HCT116 (cell line): ENCODE measurements around the gene PRKD2. TPM values are rescaled to one million over a fixed set of nuclear protein-coding genes. Genes with fewer than 3 reads are reported as not detected.

Source experiments
- ATAC-seq: fragments of 200-7000 bp; cut with Tn5 transposase; 2 replicates; pipeline ENCODE4 v1.9.1; 2020; ENCODE audit warnings: mild to moderate bottlenecking, moderate library complexity
- BruUV-seq: library from RNA; stranded (reverse); fragments of 400-500 nt; replicated peaks from 2 replicates; lab custom pipeline; 2021; lab: Mats Ljungman, UMichigan
- CTCF ChIA-PET: fragments of 300-600 bp; sonication (Branson Sonifier 250); formaldehyde crosslinking; loops from one replicate; lab custom pipeline; 2021; ENCODE audit warnings: antibody characterized with exemption; lab: Charles Lee
- POLR2A ChIA-PET: fragments of 300-600, 350-600 bp; sonication (Branson Sonifier 250); formaldehyde crosslinking; loops from one replicate; lab custom pipeline; 2021; ENCODE audit warnings: antibody characterized with exemption; lab: Charles Lee
- RAD21 ChIA-PET, 2 experiments: fragments of 300-600 bp; sonication (Branson Sonifier 250); formaldehyde crosslinking; loops; one replicate each; lab custom pipeline; 2023; ENCODE audit warnings: low total read pairs in 2 of 2; ENCODE audit not compliant: uncharacterized antibody in 2 of 2, unreplicated experiment in 2 of 2, low non-redundant PET in 1 of 2; lab: Charles Lee
- DNase-seq: peaks from one replicate; pipeline ENCODE4 v3.0.0-alpha.2; 2010; ENCODE audit warnings: low read depth, low spot score
- H2AFZ ChIP-seq: fragments of 200-600 bp; shearing (Covaris generic), sonication (generic); 2 replicates; pipeline ENCODE4 v1.6.1; 2017; ENCODE audit warnings: low read depth, mixed run types, mixed read lengths, antibody characterized with exemption, low read length; ENCODE audit not compliant: poor library complexity, severe bottlenecking
- H3K27ac ChIP-seq: 2 replicates; pipeline ENCODE4 v1.5.1; 2012; ENCODE audit warnings: low read depth, low read length
- H3K27me3 ChIP-seq: fragments of 200-600 bp; sonication (generic); 2 replicates; pipeline ENCODE4 v1.6.1; 2016; ENCODE audit warnings: mixed run types, low read length, mixed read lengths; ENCODE audit not compliant: insufficient read depth
- H3K36me3 ChIP-seq, 2 experiments: fragments of 200-500 bp in 1 of 2; fragments of 200-600 bp in 1 of 2; sonication (Bioruptor generic) in 1 of 2; sonication (generic) in 1 of 2; 2 replicates each; pipeline versions ENCODE4 v1.5.1 to v1.6.1; 2014 to 2016; ENCODE audit warnings: low read length in 2 of 2, inconsistent platforms in 1 of 2, mixed read lengths in 1 of 2, mixed run types in 1 of 2; ENCODE audit not compliant: insufficient read depth in 2 of 2, control insufficient read depth in 1 of 2
- H3K4me1 ChIP-seq, 2 experiments: fragments of 200-600 bp in 1 of 2; sonication (generic) in 1 of 2; 2 replicates each; pipeline versions ENCODE4 v1.5.1 to v1.6.1; 2012 to 2017; ENCODE audit warnings: low read length in 2 of 2, inconsistent platforms in 1 of 2, mild to moderate bottlenecking in 1 of 2, mixed read lengths in 1 of 2, mixed run types in 1 of 2, moderate library complexity in 1 of 2; ENCODE audit not compliant: insufficient read depth in 2 of 2, control insufficient read depth in 1 of 2
- H3K4me2 ChIP-seq: fragments of 200-600 bp; sonication (generic); 2 replicates; pipeline ENCODE4 v1.6.1; 2017; ENCODE audit warnings: mixed run types, low read length, mixed read lengths
- H3K4me3 ChIP-seq, 2 experiments: fragments of 200-600 bp in 1 of 2; sonication (generic) in 1 of 2; replicated peaks in 1 of 2; 2 replicates each; pipeline ENCODE4 v1.5.1; 2011 to 2016; ENCODE audit warnings: low read length in 2 of 2, control low read depth in 1 of 2, low read depth in 1 of 2, mild to moderate bottlenecking in 1 of 2, mixed read lengths in 1 of 2, mixed run types in 1 of 2
- H3K79me2 ChIP-seq: fragments of 200-600 bp; sonication (generic); 2 replicates; pipeline ENCODE4 v1.6.1; 2017; ENCODE audit warnings: mild to moderate bottlenecking, mixed run types, low read length, moderate library complexity, mixed read lengths; ENCODE audit not compliant: insufficient read depth
- H3K9ac ChIP-seq: fragments of 200-600 bp; sonication (generic); 2 replicates; pipeline ENCODE4 v1.6.1; 2016; ENCODE audit warnings: low read length, mixed read lengths
- H3K9me2 ChIP-seq: fragments of 200-600 bp; sonication (generic), shearing (Covaris generic); 2 replicates; pipeline ENCODE4 v1.6.1; 2017; ENCODE audit warnings: mixed run types, mild to moderate bottlenecking, moderate library complexity; ENCODE audit not compliant: insufficient read depth
- H3K9me3 ChIP-seq, 2 experiments: fragments of 200-500 bp in 1 of 2; fragments of 200-600 bp in 1 of 2; sonication (Bioruptor generic) in 1 of 2; sonication (generic) in 1 of 2; 2 replicates each; pipeline ENCODE4 v1.6.1; 2014 to 2017; ENCODE audit warnings: low read length in 2 of 2, mixed read lengths in 2 of 2, inconsistent platforms in 1 of 2, low read depth in 1 of 2, mild to moderate bottlenecking in 1 of 2, mixed run types in 1 of 2, moderate library complexity in 1 of 2; ENCODE audit not compliant: control insufficient read depth in 1 of 2, insufficient read depth in 1 of 2
- H4K20me1 ChIP-seq: fragments of 200-600 bp; sonication (generic), shearing (Covaris generic); 2 replicates; pipeline ENCODE4 v1.6.1; 2017; ENCODE audit warnings: mixed run types, mild to moderate bottlenecking, moderate library complexity; ENCODE audit not compliant: insufficient read depth
- ELF1 ChIP-seq: IDR thresholded peaks from 2 replicates; pipeline ENCODE4 v1.6.1; 2012; ENCODE audit warnings: low read depth, borderline replicate concordance
- FOSL1 ChIP-seq: IDR thresholded peaks from 2 replicates; pipeline ENCODE4 v1.6.1; 2012; ENCODE audit warnings: low read depth
- JUND ChIP-seq: IDR thresholded peaks from 2 replicates; pipeline ENCODE4 v1.6.1; 2012
- MAX ChIP-seq: IDR thresholded peaks from 2 replicates; pipeline ENCODE4 v1.6.1; 2012
- POLR2A ChIP-seq: IDR thresholded peaks from 2 replicates; pipeline ENCODE4 v1.7.0; 2011; ENCODE audit warnings: borderline replicate concordance; ENCODE audit not compliant: insufficient read depth, insufficient read length; ENCODE audit errors: extremely low read depth
- REST ChIP-seq: IDR thresholded peaks from 2 replicates; pipeline ENCODE4 v1.6.1; 2012; ENCODE audit warnings: low read depth
- ZNF274 ChIP-seq: fragments of 200-500 bp; sonication (Bioruptor generic); IDR thresholded peaks from 2 replicates; pipeline ENCODE4 v1.6.1; 2014; ENCODE audit warnings: mild to moderate bottlenecking, low read depth, low read length, inconsistent platforms
- intact Hi-C: fragments of 100-400 bp; cut with micrococcal nuclease; formaldehyde crosslinking; loops from 2 replicates; pipeline ENCODE4 v1.10.0; 2022
- total RNA-seq: library from RNA; stranded (reverse); gene quantifications from one replicate; pipeline ENCODE4 v1.2.1, GENCODE V29; 2021; ENCODE audit not compliant: unreplicated experiment
- TF ChIP-seq, protein P1 (sequence below): IDR thresholded peaks from 2 replicates; pipeline ENCODE4 v1.6.1; 2011; ENCODE audit warnings: mild to moderate bottlenecking, low read length, moderate library complexity; ENCODE audit not compliant: insufficient replicate concordance; ENCODE audit errors: extremely low read depth

The PRKD2 gene
- total RNA-seq, 1 experiment from 2014 or later = 73.5 TPM

DNA sequence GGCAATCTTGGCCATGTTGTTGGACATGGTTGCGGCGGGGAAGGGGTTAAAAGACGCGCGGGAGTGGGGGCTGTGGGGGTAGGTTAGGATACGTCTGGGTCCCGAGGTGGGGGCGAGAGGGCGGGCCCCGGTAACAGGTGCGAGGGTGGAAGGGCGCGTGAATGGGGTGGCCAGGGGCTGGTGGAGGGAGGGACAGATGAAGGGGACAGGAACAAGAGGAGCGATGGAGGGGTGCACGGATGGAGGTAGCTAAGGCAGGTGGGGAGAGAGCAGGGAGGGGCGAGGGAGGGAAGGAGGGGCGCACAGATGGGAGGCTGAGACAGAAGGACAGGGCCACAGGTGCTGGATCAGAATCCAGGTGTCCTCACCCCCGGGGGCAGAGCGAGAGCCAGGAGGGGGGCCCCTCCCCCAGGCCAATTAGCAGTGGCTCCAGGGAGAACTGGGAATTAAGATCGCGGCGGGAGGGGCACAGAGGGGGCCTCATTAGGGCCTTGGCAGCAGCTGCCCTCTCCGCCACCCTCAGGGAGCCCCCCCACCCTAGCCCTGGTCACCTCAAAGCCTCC lies 82.2 kb downstream of the PRKD2 start:
- no peaks in the 10 kb centered on the region for H4K20me1 ChIP-seq
- ATAC-seq (no peak), DNase-seq (no peak)
- no peak overlapping the region for H3K27ac ChIP-seq
- H3K4me2 ChIP-seq = peak overlapping the region; percentile 95
- no peaks in the 10 kb centered on the region for H3K9me3 ChIP-seq
- H3K36me3 ChIP-seq = no peaks in the 10 kb centered on the region
- CTCF ChIA-PET = no interaction called here
- H3K27me3 ChIP-seq = no peaks in the 10 kb centered on the region
- H3K4me3 ChIP-seq = peak overlapping the region; percentile 31 to 50
- intact Hi-C loops = no loop called here
- H2AFZ ChIP-seq = no peak overlapping the region
- H3K9ac ChIP-seq = no peak overlapping the region
- TF ChIP-seq REST = no peak
- no peak for TF ChIP-seq POLR2A
- TF ChIP-seq FOSL1 = no peak
- no peak for TF ChIP-seq ELF1
- no peak for TF ChIP-seq MAX
- TF ChIP-seq JUND = no peak
- no peak for TF ChIP-seq ZNF274
- TF ChIP-seq, protein P1, sequence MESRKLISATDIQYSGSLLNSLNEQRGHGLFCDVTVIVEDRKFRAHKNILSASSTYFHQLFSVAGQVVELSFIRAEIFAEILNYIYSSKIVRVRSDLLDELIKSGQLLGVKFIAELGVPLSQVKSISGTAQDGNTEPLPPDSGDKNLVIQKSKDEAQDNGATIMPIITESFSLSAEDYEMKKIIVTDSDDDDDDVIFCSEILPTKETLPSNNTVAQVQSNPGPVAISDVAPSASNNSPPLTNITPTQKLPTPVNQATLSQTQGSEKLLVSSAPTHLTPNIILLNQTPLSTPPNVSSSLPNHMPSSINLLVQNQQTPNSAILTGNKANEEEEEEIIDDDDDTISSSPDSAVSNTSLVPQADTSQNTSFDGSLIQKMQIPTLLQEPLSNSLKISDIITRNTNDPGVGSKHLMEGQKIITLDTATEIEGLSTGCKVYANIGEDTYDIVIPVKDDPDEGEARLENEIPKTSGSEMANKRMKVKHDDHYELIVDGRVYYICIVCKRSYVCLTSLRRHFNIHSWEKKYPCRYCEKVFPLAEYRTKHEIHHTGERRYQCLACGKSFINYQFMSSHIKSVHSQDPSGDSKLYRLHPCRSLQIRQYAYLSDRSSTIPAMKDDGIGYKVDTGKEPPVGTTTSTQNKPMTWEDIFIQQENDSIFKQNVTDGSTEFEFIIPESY = no peak
- RAD21 ChIA-PET = no interaction called here
- H3K4me1 ChIP-seq = peaks cover 20 to 34% of the 10 kb centered on the region in 2 experiments
- H3K9me2 ChIP-seq = no peaks in the 10 kb centered on the region
- BruUV-seq = no TSS peak
- no peaks in the 10 kb centered on the region for H3K79me2 ChIP-seq
- POLR2A ChIA-PET = no interaction called here
